Activated CD4-positive, alpha-beta T cell treated with anti-CD3 and anti-CD28 coated beads for 36 hours (primary cell): Measurements from ENCODE around the gene NEDD4L. TPM values are rescaled to one million over a fixed set of nuclear protein-coding genes. Genes with fewer than 3 reads are reported as not detected.

Experiments
- ATAC-seq: fragments of 200-7000 bp; cut with Tn5 transposase; one replicate; pipeline ENCODE4 v1.10.0; 2021; ENCODE audit warnings: mild to moderate bottlenecking, moderate library complexity
- CTCF ChIA-PET: fragments of 350-600 bp; sonication (Branson Sonifier 250); formaldehyde crosslinking; loops from one replicate; lab custom pipeline; 2021; ENCODE audit warnings: antibody characterized with exemption; lab: Charles Lee
- POLR2A ChIA-PET: fragments of 350-600 bp; sonication (Branson Sonifier 250); formaldehyde crosslinking; loops from one replicate; lab custom pipeline; 2021; ENCODE audit warnings: antibody characterized with exemption, inconsistent platforms; lab: Charles Lee
- DNase-seq: peaks from one replicate; pipeline ENCODE4 v3.0.0-alpha.2; 2020
- H3K27ac Mint-ChIP-seq: one replicate; pipeline ENCODE4 v1.8.0; 2021; ENCODE audit warnings: mixed read lengths
- H3K27me3 Mint-ChIP-seq: one replicate; pipeline ENCODE4 v1.8.0; 2021; ENCODE audit warnings: mixed read lengths
- H3K36me3 Mint-ChIP-seq: one replicate; pipeline ENCODE4 v1.8.0; 2021; ENCODE audit warnings: low read depth, mixed read lengths
- H3K4me1 Mint-ChIP-seq: one replicate; pipeline ENCODE4 v1.8.0; 2021; ENCODE audit warnings: mixed read lengths
- H3K4me3 Mint-ChIP-seq: one replicate; pipeline ENCODE4 v1.8.0; 2021; ENCODE audit warnings: mild to moderate bottlenecking, moderate library complexity, mixed read lengths
- H3K9me3 Mint-ChIP-seq: one replicate; pipeline ENCODE4 v1.8.0; 2021; ENCODE audit warnings: low read depth, mixed read lengths
- intact Hi-C, 2 experiments: fragments of 100-400 bp; cut with DNase I in 1 of 2; cut with micrococcal nuclease in 1 of 2; formaldehyde crosslinking; loops; one replicate each; pipeline versions ENCODE4 v1.14.2 to v1.15.1; 2022 to 2024; cut with DNase I, micrococcal nuclease
- total RNA-seq, 2 experiments: library from RNA; stranded (reverse); gene quantifications; one replicate each; pipeline ENCODE4 v1.2.3, GENCODE V29; 2021

Gene NEDD4L
- total RNA-seq, 2 experiments from 2014 or later = 6.4 to 6.8 TPM

- POLR2A ChIA-PET = no interaction called here
- DNase-seq = no peak
- CTCF ChIA-PET = interaction anchor here (1.1 kb wide), 1 partner anchor 18 kb away, joined by 4 read pairs; no protein-coding TSS in a partner anchor
- no peak overlapping the region for H3K4me3 Mint-ChIP-seq
- no peak overlapping the region for H3K27ac Mint-ChIP-seq
- no peaks in the 10 kb centered on the region for H3K27me3 Mint-ChIP-seq
- no peaks in the 10 kb centered on the region for H3K9me3 Mint-ChIP-seq
- ATAC-seq = no peak
- intact Hi-C loops = no loop called here
- H3K36me3 Mint-ChIP-seq = no peaks in the 10 kb centered on the region
- H3K4me1 Mint-ChIP-seq = no peaks in the 10 kb centered on the region
These were observed 198.9 kb downstream of the NEDD4L start for GRCh38 chr18:58242968-58243367.

DNA sequence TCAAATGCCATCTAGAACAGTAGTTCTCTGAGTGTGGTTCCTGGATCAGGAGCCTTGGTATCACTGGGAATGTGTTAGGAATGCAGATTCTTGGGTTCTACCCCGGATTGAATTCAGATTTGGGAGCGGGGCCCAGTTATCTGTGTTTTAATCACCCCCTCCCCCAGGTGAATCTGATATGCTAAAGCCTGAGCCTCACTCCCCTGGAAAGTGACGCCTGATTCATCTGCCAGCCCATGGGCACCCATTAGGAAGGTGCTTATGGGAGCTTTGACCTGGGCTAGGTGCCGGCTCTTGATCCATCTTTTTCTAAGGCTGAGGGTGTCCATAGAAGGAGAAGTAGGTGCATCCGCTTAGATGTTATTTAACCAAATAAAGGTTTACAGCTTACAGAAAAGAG lies 199.4 kb downstream of the NEDD4L start:
- Mint-ChIP-seq H3K36me3 (no peaks in the 10 kb centered on the region), H3K9me3 (no peaks in the 10 kb centered on the region), H3K4me3 (no peak overlapping the region), H3K4me1 (no peaks in the 10 kb centered on the region), H3K27me3 (no peaks in the 10 kb centered on the region), H3K27ac (no peak overlapping the region)
- intact Hi-C loops = no loop called here
- ChIA-PET POLR2A (no interaction called here), CTCF (interaction anchor here (1.1 kb wide), 1 partner anchor 18 kb away, joined by 4 read pairs; no protein-coding TSS in a partner anchor)
- DNase-seq = no peak
- no peak for ATAC-seq

GRCh38 chr18:58247363-58247834 lies 203.4 kb downstream of the NEDD4L start:
- intact Hi-C loops = no loop called here
- no peaks in the 10 kb centered on the region for H3K9me3 Mint-ChIP-seq
- no peaks in the 10 kb centered on the region for H3K36me3 Mint-ChIP-seq
- ChIA-PET POLR2A (no interaction called here), CTCF (no interaction called here)
- ATAC-seq = no peak
- no peaks in the 10 kb centered on the region for H3K4me1 Mint-ChIP-seq
- no peak for DNase-seq
- no peak overlapping the region for H3K27ac Mint-ChIP-seq
- no peaks in the 10 kb centered on the region for H3K27me3 Mint-ChIP-seq
- H3K4me3 Mint-ChIP-seq = no peak overlapping the region

- intact Hi-C loops = no loop called here
- H3K4me3 Mint-ChIP-seq = no peak overlapping the region
- CTCF ChIA-PET = interaction anchor here (0.6 to 1.1 kb wide), 2 partner anchors 9 to 68 kb away, joined by 3 read pairs; no protein-coding TSS in a partner anchor
These were observed 205.7 kb downstream of the NEDD4L start for GRCh38 chr18:58249712-58250111.

GRCh38 chr18:58251416-58251815 lies 207.4 kb downstream of the NEDD4L start:
- no peaks in the 10 kb centered on the region for H3K4me1 Mint-ChIP-seq
- H3K27me3 Mint-ChIP-seq = no peaks in the 10 kb centered on the region
- no peaks in the 10 kb centered on the region for H3K9me3 Mint-ChIP-seq
- no peak for ATAC-seq
- CTCF ChIA-PET = interaction anchor here (0.6 kb wide), 1 partner anchor 246 kb away, joined by 3 read pairs; no protein-coding TSS in a partner anchor
- DNase-seq = no peak
- H3K36me3 Mint-ChIP-seq = no peaks in the 10 kb centered on the region
- H3K4me3 Mint-ChIP-seq = no peak overlapping the region
- intact Hi-C loops = no loop called here
- POLR2A ChIA-PET = no interaction called here
- no peak overlapping the region for H3K27ac Mint-ChIP-seq

More at GRCh38 chr18:58249712-58250111, 205.7 kb downstream of the NEDD4L start:
- no peak for DNase-seq
- H3K27ac Mint-ChIP-seq = no peak overlapping the region
- H3K9me3 Mint-ChIP-seq = no peaks in the 10 kb centered on the region
- no peak for ATAC-seq
- H3K36me3 Mint-ChIP-seq = no peaks in the 10 kb centered on the region
- no peaks in the 10 kb centered on the region for H3K27me3 Mint-ChIP-seq
- POLR2A ChIA-PET = no interaction called here
- H3K4me1 Mint-ChIP-seq = no peaks in the 10 kb centered on the region

GRCh38 chr18:58252166-58252565 lies 208.1 kb downstream of the NEDD4L start:
- Mint-ChIP-seq H3K27me3 (no peaks in the 10 kb centered on the region), H3K4me1 (no peaks in the 10 kb centered on the region), H3K36me3 (no peaks in the 10 kb centered on the region), H3K9me3 (no peaks in the 10 kb centered on the region), H3K27ac (no peak overlapping the region), H3K4me3 (no peak overlapping the region)
- ChIA-PET POLR2A (no interaction called here), CTCF (interaction anchor here (0.7 kb wide), 1 partner anchor 15 kb away, joined by 3 read pairs; no protein-coding TSS in a partner anchor)
- intact Hi-C loops = no loop called here
- ATAC-seq (no peak), DNase-seq (no peak)

DNA sequence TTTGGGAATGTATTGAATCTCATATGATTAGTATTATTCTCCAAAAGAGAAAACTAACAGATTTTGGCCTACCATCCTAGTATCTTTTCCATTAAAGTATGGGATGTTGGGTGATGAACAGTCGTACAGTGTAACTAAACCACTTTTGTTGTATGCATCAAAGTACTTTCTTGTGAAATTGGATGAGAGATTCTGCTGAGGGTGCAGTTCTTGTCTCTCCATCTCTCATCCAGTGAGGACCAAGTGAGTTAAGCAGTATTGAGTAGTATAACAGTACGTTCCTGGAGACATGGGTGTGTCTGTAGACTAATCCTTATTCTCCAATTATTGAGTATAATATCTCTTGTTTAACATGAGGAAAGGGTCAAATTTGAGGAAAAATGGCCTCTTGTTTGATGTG lies 209.3 kb downstream of the NEDD4L start:
- no peak overlapping the region for H3K27ac Mint-ChIP-seq
- no peaks in the 10 kb centered on the region for H3K4me1 Mint-ChIP-seq
- H3K9me3 Mint-ChIP-seq = no peaks in the 10 kb centered on the region
- no peak overlapping the region for H3K4me3 Mint-ChIP-seq
- no peaks in the 10 kb centered on the region for H3K36me3 Mint-ChIP-seq
- intact Hi-C loops = no loop called here
- ATAC-seq (no peak), DNase-seq (no peak)
- POLR2A ChIA-PET = no interaction called here
- no peaks in the 10 kb centered on the region for H3K27me3 Mint-ChIP-seq
- CTCF ChIA-PET = no interaction called here

- CTCF ChIA-PET = no interaction called here
- Mint-ChIP-seq H3K27me3 (no peaks in the 10 kb centered on the region), H3K4me3 (no peak overlapping the region), H3K27ac (no peak overlapping the region), H3K36me3 (no peaks in the 10 kb centered on the region), H3K9me3 (no peaks in the 10 kb centered on the region), H3K4me1 (no peaks in the 10 kb centered on the region)
- DNase-seq (no peak), ATAC-seq (no peak)
- POLR2A ChIA-PET = interaction anchor here (0.7 kb wide), 1 partner anchor 294 kb away, joined by 5 read pairs; no protein-coding TSS in a partner anchor
- intact Hi-C loops = no loop called here
These were observed 209.8 kb downstream of the NEDD4L start for GRCh38 chr18:58253871-58254270.

GRCh38 chr18:58254873-58255511 lies 211.0 kb downstream of the NEDD4L start:
- Mint-ChIP-seq H3K27me3 (no peaks in the 10 kb centered on the region), H3K4me3 (no peak overlapping the region), H3K36me3 (no peaks in the 10 kb centered on the region), H3K9me3 (no peaks in the 10 kb centered on the region), H3K27ac (no peak overlapping the region), H3K4me1 (no peaks in the 10 kb centered on the region)
- CTCF ChIA-PET = interaction anchor here (0.6 kb wide), 1 partner anchor 142 kb away, joined by 3 read pairs; no protein-coding TSS in a partner anchor
- intact Hi-C loops = no loop called here
- POLR2A ChIA-PET = interaction anchor here (0.6 kb wide), 1 partner anchor 127 kb away, joined by 3 read pairs; no protein-coding TSS in a partner anchor
- DNase-seq (no peak), ATAC-seq (no peak)

DNA sequence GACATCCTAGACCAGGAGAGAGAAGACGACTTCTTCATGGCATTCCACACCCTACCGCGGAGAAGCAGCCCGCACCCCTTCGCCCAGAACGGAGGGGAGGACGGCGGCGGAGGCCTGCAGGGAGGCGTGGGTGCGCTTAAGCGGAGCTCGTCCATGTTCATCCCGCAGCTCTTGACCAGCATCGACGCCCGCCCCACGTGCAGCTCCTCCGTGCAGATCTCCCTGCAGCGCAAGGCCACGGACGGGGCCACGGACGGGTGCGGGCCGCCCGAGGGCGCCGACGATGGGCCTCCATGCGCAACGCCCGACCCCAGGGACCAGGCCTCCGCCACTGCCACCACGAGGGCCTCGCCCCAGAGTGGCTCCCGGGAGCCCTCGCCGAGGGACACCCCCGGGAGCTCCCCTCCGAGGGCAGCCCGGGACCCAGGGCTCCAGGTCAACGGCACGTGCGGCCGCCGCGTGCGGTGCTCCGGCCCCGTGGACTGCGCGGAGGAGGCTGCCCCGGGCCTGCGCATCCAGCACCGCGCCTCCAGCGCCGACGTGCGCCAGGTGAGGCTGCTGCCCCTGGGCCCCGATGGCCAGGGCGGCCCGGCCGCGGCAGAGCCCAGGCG lies 211.8 kb downstream of the NEDD4L start:
- ATAC-seq (no peak), DNase-seq (no peak)
- intact Hi-C loops = no loop called here
- H3K27me3 Mint-ChIP-seq = no peaks in the 10 kb centered on the region
- H3K9me3 Mint-ChIP-seq = no peaks in the 10 kb centered on the region
- ChIA-PET CTCF (interaction anchor here (0.6 kb wide), 1 partner anchor 143 kb away, joined by 3 read pairs; no protein-coding TSS in a partner anchor), POLR2A (no interaction called here)
- no peak overlapping the region for H3K27ac Mint-ChIP-seq
- no peak overlapping the region for H3K4me3 Mint-ChIP-seq
- no peaks in the 10 kb centered on the region for H3K36me3 Mint-ChIP-seq
- no peaks in the 10 kb centered on the region for H3K4me1 Mint-ChIP-seq

DNA sequence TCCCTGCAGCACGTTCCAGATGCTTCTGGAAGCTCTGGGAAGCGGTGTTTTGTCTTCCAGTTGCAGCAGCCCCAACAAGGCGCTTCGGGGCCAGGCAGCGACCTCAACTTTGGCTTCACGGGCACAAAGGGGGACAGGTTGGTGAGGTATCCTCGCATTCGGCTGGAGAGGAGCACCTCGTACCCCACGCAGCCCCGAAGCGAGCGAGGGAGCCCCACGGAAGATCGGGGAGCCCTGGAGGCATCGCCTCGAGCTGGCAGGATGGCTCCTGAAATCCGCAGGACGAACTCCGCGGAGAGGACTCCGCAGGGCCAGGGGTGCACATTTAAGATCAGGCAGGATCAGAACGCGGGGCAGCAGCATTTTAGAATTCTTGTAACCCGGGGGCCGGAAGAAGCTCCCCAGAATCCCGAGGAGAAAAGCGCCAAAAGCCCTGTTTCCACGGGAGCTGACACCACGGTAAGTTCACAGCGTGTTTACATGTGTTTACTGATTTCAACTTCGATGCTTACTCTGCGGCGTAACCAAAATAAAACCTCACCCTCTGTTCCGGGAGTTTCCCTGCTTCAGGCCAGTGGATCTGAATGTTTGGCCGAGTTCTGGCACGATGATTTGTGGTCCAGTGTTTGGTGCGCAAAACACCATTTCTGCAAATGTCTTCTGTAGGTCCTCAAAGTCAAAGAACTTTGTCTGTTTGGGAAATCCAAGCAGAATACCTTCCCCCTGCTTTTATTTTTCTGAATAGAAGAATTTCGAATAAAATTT lies 212.5 kb downstream of the NEDD4L start:
- Mint-ChIP-seq H3K4me1 (no peaks in the 10 kb centered on the region), H3K9me3 (no peaks in the 10 kb centered on the region), H3K27ac (no peak overlapping the region), H3K36me3 (no peaks in the 10 kb centered on the region), H3K27me3 (no peaks in the 10 kb centered on the region), H3K4me3 (no peak overlapping the region)
- POLR2A ChIA-PET = no interaction called here
- CTCF ChIA-PET = no interaction called here
- ATAC-seq (no peak), DNase-seq (no peak)
- intact Hi-C loops = no loop called here
